ENCODE results near the gene USP9X.

GRCh38 chrX:41233988-41234387, 148.7 kb downstream of the USP9X start:
- TF ChIP-seq GATA2 (IDR thresholded peaks at IDR 0.05; ENCODE audit: low read depth, low read length) (no peak), GATA3 (IDR thresholded peaks at IDR 0.05; ENCODE audit: low read depth, low read length) (no peak)
